Stimulated activated naive B cell treated with anti-CD40 and anti-IgM and Interleukin-4, amounts not matched to agents 10 μg/mL and 1 μg/mL and 100 μg/mL, for 72 hours (primary cell): ENCODE measurements around the gene VCL.
A peak's percentile ranks its signal among the peaks of the same experiment; 100 is the strongest.

Source experiments
- ATAC-seq, 2 donors: fragments of 150-1000 bp; cut with Tn5 transposase; replicated peaks; 2 replicates each; pipeline ENCODE4 v1.10.0; 2021; ENCODE audit warnings: moderate library complexity in 1 of 2
- DNase-seq: peaks from one replicate; pipeline ENCODE4 v3.0.0; 2021
- H3K27ac Mint-ChIP-seq: one replicate; pipeline ENCODE4 v1.8.0; 2022; ENCODE audit warnings: mild to moderate bottlenecking, mixed read lengths
- H3K27me3 Mint-ChIP-seq, 2 donors: one replicate each; pipeline ENCODE4 v1.8.0; 2022; ENCODE audit warnings: mixed read lengths in 2 of 2
- H3K36me3 Mint-ChIP-seq, 2 donors: one replicate each; pipeline ENCODE4 v1.8.0; 2022; ENCODE audit warnings: mixed read lengths in 2 of 2, mild to moderate bottlenecking in 1 of 2
- H3K4me1 Mint-ChIP-seq, 2 donors: one replicate each; pipeline ENCODE4 v1.8.0; 2022; ENCODE audit warnings: mixed read lengths in 2 of 2, mild to moderate bottlenecking in 1 of 2
- H3K4me3 Mint-ChIP-seq, 2 donors: one replicate each; pipeline ENCODE4 v1.8.0; 2022; ENCODE audit warnings: mild to moderate bottlenecking in 2 of 2, mixed read lengths in 2 of 2, moderate library complexity in 1 of 2
- H3K9me3 Mint-ChIP-seq, 2 donors: one replicate each; pipeline ENCODE4 v1.8.0; 2022; ENCODE audit warnings: mixed read lengths in 2 of 2, mild to moderate bottlenecking in 1 of 2

Gene VCL

GRCh38 chr10:74150990-74151878 lies 153.3 kb downstream of the VCL start, which contains the start of gene ADK:
Gene ADK (plus strand): TSS chr10:74151221. CDS start chr10:74151279, 58 bp downstream.
- peaks cover 9 to 17% of the 10 kb centered on the region in 2 donors for H3K36me3 Mint-ChIP-seq
- peak; percentile 91 to 94 for ATAC-seq
- H3K27ac Mint-ChIP-seq, result no peak within 1 kb of the TSS
- H3K27me3 Mint-ChIP-seq, result no peaks in the 10 kb centered on the region
- H3K9me3 Mint-ChIP-seq, result no peaks in the 10 kb centered on the region
- no peak within 1 kb of the TSS for H3K4me3 Mint-ChIP-seq
- H3K4me1 Mint-ChIP-seq, result peaks cover 33 to 50% of the 10 kb centered on the region in 2 donors
- DNase-seq, result peak; percentile 97

- peaks cover 8 to 15% of the 10 kb centered on the region in 2 donors for H3K36me3 Mint-ChIP-seq
- peaks cover 36 to 51% of the 10 kb centered on the region in 2 donors for H3K4me1 Mint-ChIP-seq
- no peak overlapping the region for H3K27ac Mint-ChIP-seq
- DNase-seq, result no peak
- H3K27me3 Mint-ChIP-seq, result no peaks in the 10 kb centered on the region
- H3K9me3 Mint-ChIP-seq, result no peaks in the 10 kb centered on the region
- no peak overlapping the region for H3K4me3 Mint-ChIP-seq
- no peak for ATAC-seq
Observed at GRCh38 chr10:74151879-74152722, 154.2 kb downstream of the VCL start.

GRCh38 chr10:74153123-74153522 lies 155.2 kb downstream of the VCL start:
- peaks cover 3 to 11% of the 10 kb centered on the region in 2 donors for H3K36me3 Mint-ChIP-seq
- ATAC-seq (no peak), DNase-seq (no peak)
- peak overlapping the region in 1 of 2 donors; percentile 63 for H3K4me3 Mint-ChIP-seq
- H3K27me3 Mint-ChIP-seq, result no peaks in the 10 kb centered on the region
- peaks cover 34 to 53% of the 10 kb centered on the region in 2 donors for H3K4me1 Mint-ChIP-seq
- no peaks in the 10 kb centered on the region for H3K9me3 Mint-ChIP-seq
- H3K27ac Mint-ChIP-seq, result no peak overlapping the region

GRCh38 chr10:74153676-74154075 lies 155.8 kb downstream of the VCL start:
- Mint-ChIP-seq H3K27me3 (no peaks in the 10 kb centered on the region), H3K4me1 (peaks cover 33 to 51% of the 10 kb centered on the region in 2 donors), H3K27ac (no peak overlapping the region), H3K9me3 (no peaks in the 10 kb centered on the region), H3K36me3 (peaks cover 3 to 11% of the 10 kb centered on the region in 2 donors), H3K4me3 (peak overlapping the region; percentile 14 to 16)
- DNase-seq (no peak), ATAC-seq (no peak)

- Mint-ChIP-seq H3K4me1 (peaks cover 42 to 71% of the 10 kb centered on the region in 2 donors), H3K36me3 (peaks cover 11 to 18% of the 10 kb centered on the region in 2 donors), H3K4me3 (no peak overlapping the region), H3K27me3 (no peaks in the 10 kb centered on the region), H3K9me3 (no peaks in the 10 kb centered on the region), H3K27ac (peak overlapping the region; percentile 69)
- ATAC-seq (peak in 1 of 2 donors; percentile 71), DNase-seq (no peak)
Observed at GRCh38 chr10:74156919-74157289, 159.0 kb downstream of the VCL start.

GRCh38 chr10:74160013-74160412 lies 162.1 kb downstream of the VCL start:
- peaks cover 36 to 68% of the 10 kb centered on the region in 2 donors for H3K4me1 Mint-ChIP-seq
- ATAC-seq (no peak), DNase-seq (no peak)
- no peak overlapping the region for H3K4me3 Mint-ChIP-seq
- H3K36me3 Mint-ChIP-seq, result peaks cover 21 to 28% of the 10 kb centered on the region in 2 donors
- peak overlapping the region; percentile 51 for H3K27ac Mint-ChIP-seq
- H3K9me3 Mint-ChIP-seq, result peaks cover 0 to 2% of the 10 kb centered on the region in 2 donors
- no peaks in the 10 kb centered on the region for H3K27me3 Mint-ChIP-seq

GRCh38 chr10:74163319-74164068 lies 165.6 kb downstream of the VCL start:
- DNase-seq (no peak), ATAC-seq (peak in 1 of 2 donors; percentile 42)
- H3K36me3 Mint-ChIP-seq, result peaks cover 19 to 22% of the 10 kb centered on the region in 2 donors
- peaks cover 0 to 3% of the 10 kb centered on the region in 2 donors for H3K9me3 Mint-ChIP-seq
- no peak overlapping the region for H3K4me3 Mint-ChIP-seq
- peaks cover 34 to 75% of the 10 kb centered on the region in 2 donors for H3K4me1 Mint-ChIP-seq
- no peaks in the 10 kb centered on the region for H3K27me3 Mint-ChIP-seq
- peak overlapping the region; percentile 88 for H3K27ac Mint-ChIP-seq

- no peak for DNase-seq
- H3K9me3 Mint-ChIP-seq, result peaks cover 0 to 3% of the 10 kb centered on the region in 2 donors
- peak overlapping the region; percentile 44 to 46 for H3K4me3 Mint-ChIP-seq
- H3K27me3 Mint-ChIP-seq, result no peaks in the 10 kb centered on the region
- peaks cover 16 to 21% of the 10 kb centered on the region in 2 donors for H3K36me3 Mint-ChIP-seq
- H3K27ac Mint-ChIP-seq, result peak overlapping the region; percentile 89
- ATAC-seq, result no peak
- H3K4me1 Mint-ChIP-seq, result peaks cover 35 to 81% of the 10 kb centered on the region in 2 donors
Observed at GRCh38 chr10:74164716-74165529, 167.0 kb downstream of the VCL start.

- ATAC-seq, result no peak
- no peak for DNase-seq
- no peaks in the 10 kb centered on the region for H3K27me3 Mint-ChIP-seq
- peaks cover 16 to 21% of the 10 kb centered on the region in 2 donors for H3K36me3 Mint-ChIP-seq
- peaks cover 0 to 3% of the 10 kb centered on the region in 2 donors for H3K9me3 Mint-ChIP-seq
- peak overlapping the region; percentile 93 for H3K27ac Mint-ChIP-seq
- H3K4me3 Mint-ChIP-seq, result no peak overlapping the region
- H3K4me1 Mint-ChIP-seq, result peaks cover 32 to 75% of the 10 kb centered on the region in 2 donors
Observed at GRCh38 chr10:74165530-74165901, 167.6 kb downstream of the VCL start.

- H3K4me3 Mint-ChIP-seq, result peak overlapping the region; percentile 19 to 28
- DNase-seq (no peak), ATAC-seq (no peak)
- H3K36me3 Mint-ChIP-seq, result peaks cover 10 to 17% of the 10 kb centered on the region in 2 donors
- peak overlapping the region; percentile 92 for H3K27ac Mint-ChIP-seq
- H3K4me1 Mint-ChIP-seq, result peaks cover 33 to 71% of the 10 kb centered on the region in 2 donors
- H3K9me3 Mint-ChIP-seq, result peaks cover 0 to 1% of the 10 kb centered on the region in 2 donors
- H3K27me3 Mint-ChIP-seq, result no peaks in the 10 kb centered on the region
Observed at GRCh38 chr10:74167443-74167842, 169.5 kb downstream of the VCL start.
